Pulmonary artery endothelial cell (primary cell): ENCODE data around the gene DOCK2. TPM values are rescaled to one million over a fixed set of nuclear protein-coding genes. Genes with fewer than 3 reads are reported as not detected.
"Not testable (repeated sequence)": the region's sequence is repeated elsewhere in the genome, so short reads cannot be mapped to it uniquely, and the experiment has no call there.

Source experiments
- DNase-seq: peaks from one replicate; pipeline ENCODE4 v3.0.0-alpha.2; 2011; ENCODE audit warnings: low read depth, low spot score
- total RNA-seq: library from RNA; depleted of rRNA; stranded (reverse); fragments of >200 nt; gene quantifications from 2 replicates; pipeline ENCODE4 v1.2.3, GENCODE V29; 2014

The DOCK2 gene
- total RNA-seq, 1 donor from 2014 or later: 0.20 TPM

GRCh38 chr5:169637549-169638121 lies 560 bp downstream of the DOCK2 start:
- DNase-seq: no peak

- DNase-seq: no peak
Measured at GRCh38 chr5:169641253-169641652, 4.2 kb downstream of the DOCK2 start.

- DNase-seq: no peak
Measured at GRCh38 chr5:169646856-169647255, 9.8 kb downstream of the DOCK2 start.

GRCh38 chr5:169647566-169647965 lies 10.5 kb downstream of the DOCK2 start:
- no peak for DNase-seq

- DNase-seq: no peak
Measured at GRCh38 chr5:169648725-169649310, 11.7 kb downstream of the DOCK2 start.

- DNase-seq: no peak
Measured at GRCh38 chr5:169649486-169649885, 12.4 kb downstream of the DOCK2 start.

GRCh38 chr5:169650701-169651331 lies 13.7 kb downstream of the DOCK2 start:
- peak; percentile 26 for DNase-seq

- no peak for DNase-seq
Measured at GRCh38 chr5:169651526-169651925, 14.5 kb downstream of the DOCK2 start.

- no peak for DNase-seq
Measured at GRCh38 chr5:169652057-169652456, 15.0 kb downstream of the DOCK2 start.

- DNase-seq: no peak
Measured at GRCh38 chr5:169653091-169653490, 16.0 kb downstream of the DOCK2 start.

GRCh38 chr5:169655353-169655752 lies 18.3 kb downstream of the DOCK2 start:
- DNase-seq: no peak

- DNase-seq: no peak
Measured at GRCh38 chr5:169656125-169656901, 19.2 kb downstream of the DOCK2 start.

GRCh38 chr5:169657127-169657526 lies 20.1 kb downstream of the DOCK2 start:
- no peak for DNase-seq

GRCh38 chr5:169662451-169662850 lies 25.4 kb downstream of the DOCK2 start:
- not testable (repeated sequence) for DNase-seq

GRCh38 chr5:169663537-169663936 lies 26.5 kb downstream of the DOCK2 start:
- DNase-seq: no peak

GRCh38 chr5:169666365-169666764 lies 29.3 kb downstream of the DOCK2 start:
- no peak for DNase-seq

GRCh38 chr5:169667896-169668674 lies 31.0 kb downstream of the DOCK2 start:
- DNase-seq: no peak

- DNase-seq: no peak
Measured at GRCh38 chr5:169668732-169669131, 31.7 kb downstream of the DOCK2 start.

- DNase-seq: no peak
Measured at GRCh38 chr5:169670769-169671525, 33.9 kb downstream of the DOCK2 start.

- no peak for DNase-seq
Measured at GRCh38 chr5:169682026-169682425, 45.0 kb downstream of the DOCK2 start.

- DNase-seq: no peak
Measured at GRCh38 chr5:169686137-169686536, 49.1 kb downstream of the DOCK2 start.
